ENCODE results near the gene GTPBP8.

The GTPBP8 gene

GRCh38 chr3:112990672-112991602, at the start of gene GTPBP8:
Gene GTPBP8 (plus strand): TSS chr3:112990984. CDS start chr3:112991000, 16 bp downstream.
- peaks cover 8% of the 10 kb centered on the region; the same call in 1 of the 2 replicates for H3K36me3 ChIP-seq (ENCODE audit: low read depth)

GRCh38 chr3:112948346-112948838, 42.4 kb upstream of the GTPBP8 start:
- DNase-seq (ENCODE audit: low spot score): no peak
- H3K4me1 ChIP-seq (ENCODE audit: insufficient read depth, poor library complexity, severe bottlenecking): no peaks in the 10 kb centered on the region
- TF ChIP-seq, protein P1, sequence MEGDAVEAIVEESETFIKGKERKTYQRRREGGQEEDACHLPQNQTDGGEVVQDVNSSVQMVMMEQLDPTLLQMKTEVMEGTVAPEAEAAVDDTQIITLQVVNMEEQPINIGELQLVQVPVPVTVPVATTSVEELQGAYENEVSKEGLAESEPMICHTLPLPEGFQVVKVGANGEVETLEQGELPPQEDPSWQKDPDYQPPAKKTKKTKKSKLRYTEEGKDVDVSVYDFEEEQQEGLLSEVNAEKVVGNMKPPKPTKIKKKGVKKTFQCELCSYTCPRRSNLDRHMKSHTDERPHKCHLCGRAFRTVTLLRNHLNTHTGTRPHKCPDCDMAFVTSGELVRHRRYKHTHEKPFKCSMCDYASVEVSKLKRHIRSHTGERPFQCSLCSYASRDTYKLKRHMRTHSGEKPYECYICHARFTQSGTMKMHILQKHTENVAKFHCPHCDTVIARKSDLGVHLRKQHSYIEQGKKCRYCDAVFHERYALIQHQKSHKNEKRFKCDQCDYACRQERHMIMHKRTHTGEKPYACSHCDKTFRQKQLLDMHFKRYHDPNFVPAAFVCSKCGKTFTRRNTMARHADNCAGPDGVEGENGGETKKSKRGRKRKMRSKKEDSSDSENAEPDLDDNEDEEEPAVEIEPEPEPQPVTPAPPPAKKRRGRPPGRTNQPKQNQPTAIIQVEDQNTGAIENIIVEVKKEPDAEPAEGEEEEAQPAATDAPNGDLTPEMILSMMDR (IDR thresholded peaks at IDR 0.05; ENCODE audit: poor library complexity, severe bottlenecking): no peak
- no peaks in the 10 kb centered on the region for H3K9me3 ChIP-seq (ENCODE audit: severe bottlenecking)
- no peak overlapping the region for H3K4me3 ChIP-seq (ENCODE audit: severe bottlenecking)
- no peak overlapping the region for H3K27ac ChIP-seq (ENCODE audit: poor library complexity, severe bottlenecking)
- no peaks in the 10 kb centered on the region for H3K36me3 ChIP-seq (ENCODE audit: low read depth)
- ATAC-seq (ENCODE audit: low read depth): no peak
- H3K27me3 ChIP-seq (ENCODE audit: insufficient read depth, poor library complexity, severe bottlenecking): no peaks in the 10 kb centered on the region

More at GRCh38 chr3:112990672-112991602, at the start of gene GTPBP8:
- ATAC-seq (ENCODE audit: low read depth) (peak; percentile 92), DNase-seq (ENCODE audit: low spot score) (peak; percentile 90)
- TF ChIP-seq, protein P1 (IDR thresholded peaks at IDR 0.05; ENCODE audit: poor library complexity, severe bottlenecking): no peak
- Histone ChIP-seq H3K4me3 (ENCODE audit: severe bottlenecking) (peak within 1 kb of the TSS; percentile 71), H3K9me3 (ENCODE audit: severe bottlenecking) (no peaks in the 10 kb centered on the region), H3K27me3 (ENCODE audit: insufficient read depth, poor library complexity, severe bottlenecking) (no peaks in the 10 kb centered on the region), H3K27ac (ENCODE audit: poor library complexity, severe bottlenecking) (peak within 1 kb of the TSS; percentile 81), H3K4me1 (ENCODE audit: insufficient read depth, poor library complexity, severe bottlenecking) (peaks cover 16% of the 10 kb centered on the region)

DNA sequence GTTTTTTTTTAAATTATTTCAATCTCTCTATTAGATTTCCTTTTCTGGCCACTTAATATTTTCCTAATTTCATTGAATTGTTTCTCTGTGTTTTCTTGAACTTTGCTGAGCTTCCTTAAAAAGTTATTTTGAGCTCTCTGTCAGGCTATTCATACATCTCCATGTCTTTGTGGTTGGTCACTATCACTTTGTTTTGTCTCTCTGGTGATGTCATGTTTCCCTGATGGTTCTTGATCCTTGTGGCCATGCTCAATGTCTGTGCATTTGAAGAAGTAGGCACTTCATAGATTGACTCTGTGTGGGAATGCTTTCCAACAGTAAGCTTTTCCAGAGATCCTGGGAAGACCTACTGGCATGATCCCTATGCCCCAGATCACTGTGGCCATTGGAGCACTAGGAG, 34.4 kb upstream of the GTPBP8 start:
- Histone ChIP-seq H3K36me3 (ENCODE audit: low read depth) (no peaks in the 10 kb centered on the region), H3K4me1 (ENCODE audit: insufficient read depth, poor library complexity, severe bottlenecking) (no peaks in the 10 kb centered on the region), H3K27me3 (ENCODE audit: insufficient read depth, poor library complexity, severe bottlenecking) (peaks cover 8% of the 10 kb centered on the region), H3K9me3 (ENCODE audit: severe bottlenecking) (no peaks in the 10 kb centered on the region), H3K4me3 (ENCODE audit: severe bottlenecking) (no peak overlapping the region), H3K27ac (ENCODE audit: poor library complexity, severe bottlenecking) (no peak overlapping the region)
- no peak for DNase-seq (ENCODE audit: low spot score)
- TF ChIP-seq, protein P1 (IDR thresholded peaks at IDR 0.05; ENCODE audit: poor library complexity, severe bottlenecking): no peak
- no peak for ATAC-seq (ENCODE audit: low read depth)

GRCh38 chr3:112958811-112959560, 31.8 kb upstream of the GTPBP8 start:
- no peaks in the 10 kb centered on the region for H3K36me3 ChIP-seq (ENCODE audit: low read depth)
- TF ChIP-seq, protein P1 (IDR thresholded peaks at IDR 0.05; ENCODE audit: poor library complexity, severe bottlenecking): no peak
- ATAC-seq (ENCODE audit: low read depth) (no peak), DNase-seq (ENCODE audit: low spot score) (no peak)
- H3K27ac ChIP-seq (ENCODE audit: poor library complexity, severe bottlenecking): no peak overlapping the region
- H3K9me3 ChIP-seq (ENCODE audit: severe bottlenecking): no peaks in the 10 kb centered on the region
- peaks cover 8% of the 10 kb centered on the region for H3K27me3 ChIP-seq (ENCODE audit: insufficient read depth, poor library complexity, severe bottlenecking)
- no peak overlapping the region for H3K4me3 ChIP-seq (ENCODE audit: severe bottlenecking)
- no peaks in the 10 kb centered on the region for H3K4me1 ChIP-seq (ENCODE audit: insufficient read depth, poor library complexity, severe bottlenecking)

All from RWPE2 (cell line).